ENCODE measurements around the gene SLC4A4.

The SLC4A4 gene

DNA sequence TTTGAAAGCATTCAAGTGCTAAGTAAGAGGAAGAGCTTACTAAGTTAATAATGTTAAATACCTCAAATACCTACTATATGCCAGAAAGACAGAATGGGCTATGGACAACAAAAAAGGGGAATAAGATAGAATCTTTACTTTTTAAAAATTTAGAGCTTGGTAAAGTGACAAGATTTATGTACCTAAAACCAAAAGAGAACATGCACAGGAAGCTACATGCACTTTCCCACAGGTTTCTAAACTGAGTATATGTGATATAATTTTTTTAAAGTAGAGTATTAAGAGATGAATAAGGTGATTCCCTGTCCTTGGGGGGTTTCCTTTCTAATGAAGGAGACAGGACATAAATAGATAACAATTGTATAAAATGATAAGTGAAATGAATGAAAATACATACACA, 30.7 kb downstream of the SLC4A4 start:
- Histone ChIP-seq H3K27me3 (ENCODE audit: low read depth) (no peaks in the 10 kb centered on the region), H3K36me3 (replicated peaks) (no peaks in the 10 kb centered on the region), H3K4me1 (no peaks in the 10 kb centered on the region), H3K4me3 (no peak overlapping the region), H3K9me3 (no peaks in the 10 kb centered on the region)
- in situ Hi-C loops (cut with MboI; ENCODE audit: low sequenced_read_pairs): no loop called here
- no peak for DNase-seq (ENCODE audit: low spot score in 2 of 2)

DNA sequence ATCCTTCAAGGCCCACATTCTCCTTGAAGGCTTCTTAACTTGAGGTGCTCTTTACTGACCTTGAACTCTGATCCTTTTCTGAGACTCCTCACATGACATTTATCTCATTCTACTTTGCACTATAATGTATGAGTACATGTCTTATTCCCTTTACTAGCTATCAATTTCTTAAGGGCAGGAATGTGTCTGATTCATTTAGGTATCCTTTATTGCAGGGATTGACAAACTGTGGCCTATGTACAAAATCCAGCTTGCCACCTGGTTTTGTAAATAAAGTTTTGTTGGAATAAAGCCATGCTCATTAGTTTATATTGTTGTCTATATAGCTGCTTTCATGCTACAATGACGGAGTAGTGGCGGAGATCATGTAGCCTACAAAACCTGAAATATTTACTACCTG, 36.7 kb downstream of the SLC4A4 start:
- DNase-seq (ENCODE audit: low spot score in 2 of 2): no peak
- in situ Hi-C loops (cut with MboI; ENCODE audit: low sequenced_read_pairs): no loop called here
- no peaks in the 10 kb centered on the region for H3K27me3 ChIP-seq (ENCODE audit: low read depth)
- H3K4me1 ChIP-seq: no peaks in the 10 kb centered on the region
- no peaks in the 10 kb centered on the region for H3K36me3 ChIP-seq (replicated peaks)
- H3K4me3 ChIP-seq: no peak overlapping the region
- no peaks in the 10 kb centered on the region for H3K9me3 ChIP-seq

DNA sequence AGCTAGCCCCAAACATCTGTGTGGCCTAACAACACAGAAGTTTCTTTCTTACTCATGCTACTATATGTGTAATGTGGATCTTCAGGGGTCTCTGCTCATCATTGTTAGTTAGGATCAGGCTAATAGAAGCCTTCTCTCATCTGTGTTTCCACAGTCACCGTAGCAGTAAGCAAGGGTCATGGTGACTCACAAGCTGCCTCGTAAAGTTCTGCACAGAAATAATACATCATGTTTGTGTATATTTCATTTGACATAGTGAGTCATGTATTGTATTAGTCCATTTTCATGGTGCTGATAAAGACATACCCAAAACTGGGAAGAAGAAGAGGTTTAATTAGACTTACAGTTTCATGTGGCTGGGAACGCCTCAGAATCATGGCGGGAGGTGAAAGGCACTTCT, 38.7 kb downstream of the SLC4A4 start:
- no peaks in the 10 kb centered on the region for H3K4me1 ChIP-seq
- no peaks in the 10 kb centered on the region for H3K27me3 ChIP-seq (ENCODE audit: low read depth)
- no peaks in the 10 kb centered on the region for H3K9me3 ChIP-seq
- in situ Hi-C loops (cut with MboI; ENCODE audit: low sequenced_read_pairs): no loop called here
- DNase-seq (ENCODE audit: low spot score in 2 of 2): no peak
- H3K4me3 ChIP-seq: no peak overlapping the region
- no peaks in the 10 kb centered on the region for H3K36me3 ChIP-seq (replicated peaks)

DNA sequence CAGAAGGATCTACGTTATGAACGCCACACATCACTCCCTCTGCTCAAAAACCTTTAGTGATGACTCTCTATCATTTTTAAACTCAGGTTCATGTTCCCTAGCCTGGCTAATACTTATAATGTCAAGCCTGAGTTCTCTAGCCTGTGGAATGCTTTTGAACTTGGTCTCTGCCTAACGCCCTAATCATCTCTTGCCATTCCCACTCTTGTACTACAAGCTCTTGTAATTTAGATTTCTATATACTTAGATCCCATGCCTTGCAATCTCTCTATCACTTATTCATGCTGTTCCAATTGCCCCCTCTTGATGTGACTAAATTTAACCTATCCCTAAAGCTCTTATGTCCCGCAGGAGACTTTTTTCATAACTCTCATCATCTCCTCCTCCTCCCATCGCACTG, 40.3 kb downstream of the SLC4A4 start:
- Histone ChIP-seq H3K4me3 (no peak overlapping the region), H3K36me3 (replicated peaks) (no peaks in the 10 kb centered on the region), H3K4me1 (no peaks in the 10 kb centered on the region), H3K9me3 (no peaks in the 10 kb centered on the region), H3K27me3 (ENCODE audit: low read depth) (no peaks in the 10 kb centered on the region)
- in situ Hi-C loops (cut with MboI; ENCODE audit: low sequenced_read_pairs): no loop called here
- DNase-seq (ENCODE audit: low spot score in 2 of 2): no peak

DNA sequence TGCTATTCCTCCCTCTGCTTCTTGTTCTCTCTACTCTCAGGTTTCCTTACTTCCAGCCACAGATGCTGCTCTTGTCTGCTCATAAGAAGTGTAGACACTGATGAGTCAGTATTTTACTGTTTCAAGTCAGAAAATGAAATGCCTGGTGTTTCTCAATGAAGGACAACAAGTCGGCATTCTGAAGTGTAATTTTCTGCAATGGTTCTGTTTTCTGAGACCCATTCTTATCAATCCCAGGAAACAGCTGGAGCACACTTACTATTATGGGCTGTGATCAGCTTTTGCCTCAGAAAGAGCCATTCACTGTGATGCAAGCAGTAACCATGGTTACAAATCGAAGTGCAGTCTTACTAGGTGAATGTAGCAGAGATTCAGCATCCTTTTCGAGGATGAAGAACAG, 42.0 kb downstream of the SLC4A4 start:
- in situ Hi-C loops (cut with MboI; ENCODE audit: low sequenced_read_pairs): no loop called here
- H3K36me3 ChIP-seq (replicated peaks): no peaks in the 10 kb centered on the region
- no peaks in the 10 kb centered on the region for H3K27me3 ChIP-seq (ENCODE audit: low read depth)
- no peaks in the 10 kb centered on the region for H3K4me1 ChIP-seq
- H3K9me3 ChIP-seq: no peaks in the 10 kb centered on the region
- DNase-seq (ENCODE audit: low spot score in 2 of 2): no peak
- no peak overlapping the region for H3K4me3 ChIP-seq

DNA sequence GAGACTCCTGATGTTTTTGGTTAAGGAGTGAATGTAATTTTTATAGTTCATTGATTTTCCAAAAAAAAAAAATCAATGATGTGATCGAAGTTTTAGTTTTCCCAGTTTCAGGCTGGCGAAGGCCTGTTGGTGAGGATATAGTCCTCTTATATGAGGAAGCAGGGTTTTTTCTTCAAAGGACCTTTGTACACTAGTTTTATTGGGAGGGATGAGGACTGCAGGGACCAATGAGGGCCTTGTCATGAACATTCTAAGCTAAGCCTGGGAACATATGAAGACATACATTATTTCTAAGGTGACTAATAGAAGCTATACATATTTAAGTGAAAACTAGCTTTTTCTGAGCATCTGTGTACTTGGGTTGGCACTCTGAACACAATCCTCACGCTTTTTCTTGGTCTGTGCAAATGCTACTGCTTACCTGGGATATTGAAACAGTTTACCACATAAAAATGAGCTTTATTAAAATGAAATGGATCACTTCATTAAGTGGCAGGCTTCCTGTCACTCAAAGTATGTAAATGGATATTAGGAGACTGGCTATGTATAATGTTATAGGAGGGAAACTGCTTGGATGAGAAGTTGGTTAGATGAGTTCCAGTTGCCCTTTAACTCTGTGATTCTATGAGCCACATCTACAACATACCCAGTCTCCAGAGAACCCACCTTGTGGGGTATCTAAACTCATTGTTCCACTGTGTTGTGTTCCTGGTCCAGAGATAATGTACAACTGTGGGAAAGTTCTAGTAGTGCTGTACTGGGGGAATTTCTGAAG, 43.5 kb downstream of the SLC4A4 start:
- Histone ChIP-seq H3K36me3 (replicated peaks) (no peaks in the 10 kb centered on the region), H3K4me3 (no peak overlapping the region), H3K9me3 (no peaks in the 10 kb centered on the region), H3K4me1 (no peaks in the 10 kb centered on the region), H3K27me3 (ENCODE audit: low read depth) (no peaks in the 10 kb centered on the region)
- in situ Hi-C loops (cut with MboI; ENCODE audit: low sequenced_read_pairs): no loop called here
- no peak for DNase-seq (ENCODE audit: low spot score in 2 of 2)

DNA sequence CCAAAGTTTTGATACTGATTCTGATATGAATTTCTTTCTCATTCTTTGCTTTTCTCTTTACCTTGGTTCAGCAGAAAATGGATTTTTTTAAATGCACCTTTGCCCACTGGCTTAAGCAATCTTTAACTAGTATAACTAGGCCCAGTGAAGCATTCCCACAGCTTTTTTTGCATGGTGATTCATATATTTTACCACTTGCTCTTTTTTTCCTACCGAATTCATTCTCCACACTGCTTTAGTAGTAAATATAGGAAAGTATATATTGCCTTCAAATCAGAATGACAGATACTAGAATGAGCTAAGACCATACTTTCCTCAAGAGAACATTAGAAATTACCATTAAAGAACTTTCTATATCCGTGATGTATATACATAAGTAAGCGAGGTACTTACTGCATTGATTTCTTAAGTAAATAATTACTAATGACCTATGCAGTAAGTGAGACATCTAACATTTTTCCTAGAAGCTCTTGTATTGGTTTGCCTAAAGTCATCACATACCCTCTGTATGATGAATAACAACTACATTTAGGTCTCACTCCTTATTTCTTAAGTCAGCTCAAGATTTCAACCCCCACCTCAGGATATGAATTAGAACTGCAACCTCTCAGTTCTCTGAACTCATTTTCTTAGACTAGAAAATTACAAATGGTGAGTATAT, 44.2 kb downstream of the SLC4A4 start:
- H3K36me3 ChIP-seq (replicated peaks): no peaks in the 10 kb centered on the region
- in situ Hi-C loops (cut with MboI; ENCODE audit: low sequenced_read_pairs): no loop called here

DNA sequence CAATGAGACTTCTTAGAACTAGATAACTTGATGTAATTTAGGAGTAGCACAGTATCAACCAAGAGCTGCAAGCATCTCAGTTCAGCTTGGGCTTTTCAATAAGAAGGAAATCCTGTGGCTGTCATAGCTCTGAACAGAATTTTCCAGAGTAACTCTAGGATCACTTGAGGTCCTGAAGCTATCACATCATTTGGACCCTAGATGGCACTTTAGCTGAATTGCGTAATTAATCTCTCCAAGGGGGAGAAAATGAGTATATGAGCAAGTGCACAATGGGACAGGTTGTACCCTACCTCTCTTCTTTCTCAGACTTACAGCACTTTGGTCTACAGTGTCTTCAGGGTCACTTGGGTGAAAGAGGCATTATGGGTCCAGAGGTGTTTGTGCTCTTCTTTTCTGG, 45.2 kb downstream of the SLC4A4 start:
- Histone ChIP-seq H3K9me3 (no peaks in the 10 kb centered on the region), H3K27me3 (ENCODE audit: low read depth) (no peaks in the 10 kb centered on the region), H3K4me1 (no peaks in the 10 kb centered on the region), H3K4me3 (no peak overlapping the region), H3K36me3 (replicated peaks) (no peaks in the 10 kb centered on the region)
- DNase-seq (ENCODE audit: low spot score in 2 of 2): no peak
- in situ Hi-C loops (cut with MboI; ENCODE audit: low sequenced_read_pairs): no loop called here

More for the DNA sequence above, 44.2 kb downstream of the SLC4A4 start:
- Histone ChIP-seq H3K4me1 (no peaks in the 10 kb centered on the region), H3K9me3 (no peaks in the 10 kb centered on the region), H3K4me3 (no peak overlapping the region), H3K27me3 (ENCODE audit: low read depth) (no peaks in the 10 kb centered on the region)
- no peak for DNase-seq (ENCODE audit: low spot score in 2 of 2)

DNA sequence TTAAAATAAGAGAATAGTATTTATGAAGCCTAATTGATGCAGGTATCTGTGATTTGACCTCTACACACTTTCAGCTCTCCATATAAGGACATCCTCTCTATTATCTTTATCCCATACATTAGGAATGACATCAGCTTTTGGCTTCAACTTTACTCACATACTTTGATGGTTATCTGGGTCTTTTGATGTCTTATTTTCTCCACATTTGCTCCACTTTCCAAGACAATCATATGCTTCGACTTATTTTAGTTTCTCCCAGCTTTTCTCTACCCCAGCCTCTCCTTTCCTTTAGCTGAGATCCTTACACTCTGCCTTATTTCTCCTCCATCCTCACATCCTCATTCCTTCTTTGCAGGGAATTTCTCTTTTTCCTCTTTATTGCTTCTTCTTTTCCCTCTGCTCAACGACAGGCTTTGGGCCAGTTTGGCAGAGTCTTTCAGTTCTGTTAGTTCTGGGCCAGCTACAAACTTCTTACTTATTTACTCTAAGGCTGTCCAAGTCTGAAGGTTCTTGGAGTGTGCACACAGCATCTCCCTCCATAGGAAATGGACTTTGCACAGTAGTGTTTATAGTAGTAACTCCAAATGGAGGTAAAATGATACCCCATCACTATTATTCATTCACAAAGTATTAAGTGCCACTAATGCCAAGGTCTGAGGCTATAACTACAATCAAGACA, 50.5 kb downstream of the SLC4A4 start:
- in situ Hi-C loops (cut with MboI; ENCODE audit: low sequenced_read_pairs): no loop called here
- Histone ChIP-seq H3K9me3 (no peaks in the 10 kb centered on the region), H3K4me1 (no peaks in the 10 kb centered on the region), H3K36me3 (replicated peaks) (no peaks in the 10 kb centered on the region), H3K27me3 (ENCODE audit: low read depth) (no peaks in the 10 kb centered on the region), H3K4me3 (no peak overlapping the region)
- DNase-seq (ENCODE audit: low spot score in 2 of 2): no peak

DNA sequence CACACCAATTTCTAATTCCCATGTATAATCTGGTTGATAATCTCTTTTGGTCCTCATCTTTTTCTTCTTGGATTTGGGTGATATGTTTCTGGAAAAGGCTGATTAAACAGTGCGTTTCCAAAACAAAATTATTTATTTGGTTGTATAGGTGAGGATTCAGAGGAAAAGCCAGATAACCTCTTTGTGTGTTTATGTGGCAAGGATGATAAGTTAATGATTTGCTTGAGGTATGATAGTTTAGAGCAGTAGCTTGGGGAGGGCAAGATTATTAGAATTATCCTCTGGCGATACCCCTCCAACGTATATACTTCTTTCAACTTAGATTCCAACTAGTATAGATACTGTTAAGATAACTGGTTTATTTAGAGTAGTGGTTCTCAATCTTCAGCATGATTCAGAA, 53.3 kb downstream of the SLC4A4 start:
- H3K36me3 ChIP-seq (replicated peaks): no peaks in the 10 kb centered on the region
- no peaks in the 10 kb centered on the region for H3K27me3 ChIP-seq (ENCODE audit: low read depth)
- H3K4me1 ChIP-seq: no peaks in the 10 kb centered on the region
- no peak for DNase-seq (ENCODE audit: low spot score in 2 of 2)
- in situ Hi-C loops (cut with MboI; ENCODE audit: low sequenced_read_pairs): no loop called here
- no peak overlapping the region for H3K4me3 ChIP-seq
- no peaks in the 10 kb centered on the region for H3K9me3 ChIP-seq

DNA sequence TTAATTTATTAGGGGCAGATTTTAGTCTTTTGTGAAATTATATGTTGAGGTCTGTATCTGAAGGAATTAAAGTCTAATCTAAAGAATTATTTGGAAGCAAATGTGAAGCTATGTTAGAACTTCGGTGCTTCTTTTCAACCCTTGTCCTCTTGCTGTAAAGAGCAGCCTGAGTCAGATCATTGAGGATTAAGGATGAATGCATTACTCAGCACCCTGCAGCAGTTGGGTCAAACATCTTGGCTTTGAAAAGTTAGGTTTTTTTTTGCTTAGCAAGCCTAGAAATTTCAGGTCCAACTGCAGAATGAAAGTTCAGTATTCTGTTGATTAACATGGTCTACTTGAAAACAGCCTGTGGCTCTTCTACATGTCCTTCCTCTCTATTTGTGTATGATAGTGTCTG, 57.6 kb downstream of the SLC4A4 start:
- no peaks in the 10 kb centered on the region for H3K27me3 ChIP-seq (ENCODE audit: low read depth)
- no peaks in the 10 kb centered on the region for H3K9me3 ChIP-seq
- H3K4me3 ChIP-seq: no peak overlapping the region
- no peaks in the 10 kb centered on the region for H3K36me3 ChIP-seq (replicated peaks)
- in situ Hi-C loops (cut with MboI; ENCODE audit: low sequenced_read_pairs): no loop called here
- no peaks in the 10 kb centered on the region for H3K4me1 ChIP-seq
- DNase-seq (ENCODE audit: low spot score in 2 of 2): no peak

DNA sequence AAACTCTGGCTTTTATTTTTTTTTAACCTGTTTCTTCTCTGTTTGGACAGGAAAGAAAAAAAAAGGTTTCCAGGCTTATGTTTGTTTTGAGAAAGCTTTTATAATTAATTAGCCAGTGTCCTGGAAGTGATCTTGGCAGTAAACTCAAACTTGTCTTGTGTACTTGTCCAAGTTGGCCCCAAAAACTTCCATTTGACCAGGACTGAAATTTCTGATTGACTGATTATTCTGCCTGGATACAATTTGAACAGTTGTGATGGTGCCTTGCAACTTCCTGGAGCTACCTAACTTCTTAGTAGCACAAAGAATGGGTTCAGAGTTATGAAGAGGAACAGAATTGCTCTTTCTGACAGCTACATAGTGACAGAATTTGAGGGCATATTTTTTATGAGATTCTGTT, 62.0 kb downstream of the SLC4A4 start:
- in situ Hi-C loops (cut with MboI; ENCODE audit: low sequenced_read_pairs): no loop called here
- H3K4me1 ChIP-seq: no peaks in the 10 kb centered on the region
- no peaks in the 10 kb centered on the region for H3K9me3 ChIP-seq
- no peak overlapping the region for H3K4me3 ChIP-seq
- no peak for DNase-seq (ENCODE audit: low spot score in 2 of 2)
- no peaks in the 10 kb centered on the region for H3K36me3 ChIP-seq (replicated peaks)
- 0 out of 2 replicates have a peak, but pooled peaks cover 3% of the 10 kb centered on the region for H3K27me3 ChIP-seq (ENCODE audit: low read depth)

DNA sequence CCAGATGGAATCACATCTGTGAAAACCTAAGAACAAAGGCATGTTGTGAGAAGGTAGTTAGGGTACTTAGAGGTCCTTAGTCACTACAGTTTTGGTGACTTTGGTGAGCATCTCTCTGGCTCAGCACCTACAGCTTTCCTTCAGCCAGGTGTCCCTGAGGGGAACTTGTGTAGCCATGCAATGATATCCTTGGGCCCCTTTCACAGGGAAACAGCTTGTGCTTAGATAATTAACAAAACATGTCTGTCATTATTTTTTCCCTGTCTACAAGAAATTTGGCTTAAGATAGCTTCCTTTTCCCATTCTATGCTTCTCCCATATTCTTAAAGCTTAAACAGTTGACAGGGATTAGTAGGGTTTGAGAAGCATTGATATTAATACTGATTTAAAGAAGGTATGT, 63.8 kb downstream of the SLC4A4 start:
- H3K4me3 ChIP-seq: no peak overlapping the region
- in situ Hi-C loops (cut with MboI; ENCODE audit: low sequenced_read_pairs): no loop called here

DNA sequence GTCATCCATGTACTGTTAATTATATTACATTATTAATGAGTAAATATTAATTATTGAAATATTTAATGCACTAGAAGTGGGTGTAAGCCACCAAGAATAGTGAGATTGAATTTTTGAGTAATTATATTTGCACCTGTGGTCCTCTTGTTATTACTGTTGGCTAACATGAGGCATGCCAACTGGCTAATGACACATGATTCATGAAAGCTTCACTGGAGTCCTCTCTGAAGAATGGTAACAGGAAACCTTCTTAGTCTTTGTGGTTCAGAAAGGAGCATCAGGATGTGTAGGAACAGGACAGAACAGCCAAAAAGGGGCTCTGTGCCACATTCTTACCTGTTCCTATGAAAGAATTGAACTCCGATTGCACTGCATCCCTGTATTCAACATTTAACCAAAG, 65.2 kb downstream of the SLC4A4 start:
- no peak overlapping the region for H3K4me3 ChIP-seq
- H3K27me3 ChIP-seq (ENCODE audit: low read depth): 0 out of 2 replicates have a peak, but pooled peaks cover 3% of the 10 kb centered on the region
- H3K9me3 ChIP-seq: no peaks in the 10 kb centered on the region
- no peaks in the 10 kb centered on the region for H3K4me1 ChIP-seq
- no peaks in the 10 kb centered on the region for H3K36me3 ChIP-seq (replicated peaks)
- no peak for DNase-seq (ENCODE audit: low spot score in 2 of 2)
- in situ Hi-C loops (cut with MboI; ENCODE audit: low sequenced_read_pairs): no loop called here

More for the DNA sequence above, 63.8 kb downstream of the SLC4A4 start:
- H3K4me1 ChIP-seq: no peaks in the 10 kb centered on the region
- DNase-seq (ENCODE audit: low spot score in 2 of 2): no peak
- H3K27me3 ChIP-seq (ENCODE audit: low read depth): 0 out of 2 replicates have a peak, but pooled peaks cover 3% of the 10 kb centered on the region
- H3K9me3 ChIP-seq: no peaks in the 10 kb centered on the region
- no peaks in the 10 kb centered on the region for H3K36me3 ChIP-seq (replicated peaks)

Data from HAP-1 (cell line).